Subcutaneous preadipocyte (primary cell): ENCODE measurements around the gene CHPF2. TPM values are rescaled to one million over a fixed set of nuclear protein-coding genes. Genes with fewer than 3 reads are reported as not detected.

ENCODE experiments used
- total RNA-seq: library from RNA; depleted of rRNA; stranded (reverse); fragments of >200 nt; gene quantifications from 2 replicates; pipeline ENCODE4 v1.2.3, GENCODE V29; 2012

The CHPF2 gene, protein sequence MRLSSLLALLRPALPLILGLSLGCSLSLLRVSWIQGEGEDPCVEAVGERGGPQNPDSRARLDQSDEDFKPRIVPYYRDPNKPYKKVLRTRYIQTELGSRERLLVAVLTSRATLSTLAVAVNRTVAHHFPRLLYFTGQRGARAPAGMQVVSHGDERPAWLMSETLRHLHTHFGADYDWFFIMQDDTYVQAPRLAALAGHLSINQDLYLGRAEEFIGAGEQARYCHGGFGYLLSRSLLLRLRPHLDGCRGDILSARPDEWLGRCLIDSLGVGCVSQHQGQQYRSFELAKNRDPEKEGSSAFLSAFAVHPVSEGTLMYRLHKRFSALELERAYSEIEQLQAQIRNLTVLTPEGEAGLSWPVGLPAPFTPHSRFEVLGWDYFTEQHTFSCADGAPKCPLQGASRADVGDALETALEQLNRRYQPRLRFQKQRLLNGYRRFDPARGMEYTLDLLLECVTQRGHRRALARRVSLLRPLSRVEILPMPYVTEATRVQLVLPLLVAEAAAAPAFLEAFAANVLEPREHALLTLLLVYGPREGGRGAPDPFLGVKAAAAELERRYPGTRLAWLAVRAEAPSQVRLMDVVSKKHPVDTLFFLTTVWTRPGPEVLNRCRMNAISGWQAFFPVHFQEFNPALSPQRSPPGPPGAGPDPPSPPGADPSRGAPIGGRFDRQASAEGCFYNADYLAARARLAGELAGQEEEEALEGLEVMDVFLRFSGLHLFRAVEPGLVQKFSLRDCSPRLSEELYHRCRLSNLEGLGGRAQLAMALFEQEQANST
- 55.1 and 63.3 TPM in 2 replicates for total RNA-seq

DNA sequence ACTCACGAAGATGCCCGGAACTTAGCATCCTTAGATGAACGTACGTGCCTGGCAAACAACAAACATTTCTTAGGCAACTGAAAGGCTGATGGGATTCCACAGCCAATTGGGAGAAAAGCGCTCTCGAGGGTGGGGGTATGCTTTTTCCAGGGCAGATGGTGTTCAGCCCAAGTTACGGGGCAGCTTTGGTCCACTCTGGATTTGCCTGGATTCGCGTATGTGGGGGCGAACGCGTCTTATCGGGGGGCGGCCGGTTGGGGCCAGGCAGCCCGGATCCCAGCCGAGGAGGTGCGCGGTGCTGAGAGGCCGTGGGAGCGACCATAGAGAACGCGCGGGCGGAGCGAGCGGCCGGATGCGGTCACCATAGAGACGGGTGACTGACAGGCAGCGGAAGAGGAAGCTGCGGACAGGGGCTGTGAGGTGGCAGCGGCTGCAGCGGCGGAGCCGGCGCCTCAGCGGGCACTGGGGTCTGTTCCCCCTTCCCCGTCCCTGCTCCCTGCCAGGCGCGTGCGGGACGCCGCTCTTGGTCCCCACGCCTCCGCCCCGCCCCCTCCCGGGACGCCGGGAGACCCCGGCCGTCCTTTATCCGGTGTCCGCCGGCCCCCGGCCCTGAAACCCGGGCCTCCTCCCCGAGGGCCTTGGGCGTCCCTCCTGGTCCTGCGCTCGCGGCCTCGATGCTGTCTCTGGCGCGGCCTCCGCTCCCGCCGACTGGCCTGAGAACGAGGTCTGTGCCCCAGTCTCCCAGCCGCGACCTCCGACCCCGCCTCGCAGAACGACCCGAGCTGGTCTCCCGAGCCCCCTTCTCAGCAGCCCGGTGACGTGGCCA is at the start of gene CHPF2:
Gene CHPF2, plus strand, starts transcription at position 393 of the 826 bp plus-strand sequence. CDS start 1,529 bp downstream, outside the sequence.

DNA sequence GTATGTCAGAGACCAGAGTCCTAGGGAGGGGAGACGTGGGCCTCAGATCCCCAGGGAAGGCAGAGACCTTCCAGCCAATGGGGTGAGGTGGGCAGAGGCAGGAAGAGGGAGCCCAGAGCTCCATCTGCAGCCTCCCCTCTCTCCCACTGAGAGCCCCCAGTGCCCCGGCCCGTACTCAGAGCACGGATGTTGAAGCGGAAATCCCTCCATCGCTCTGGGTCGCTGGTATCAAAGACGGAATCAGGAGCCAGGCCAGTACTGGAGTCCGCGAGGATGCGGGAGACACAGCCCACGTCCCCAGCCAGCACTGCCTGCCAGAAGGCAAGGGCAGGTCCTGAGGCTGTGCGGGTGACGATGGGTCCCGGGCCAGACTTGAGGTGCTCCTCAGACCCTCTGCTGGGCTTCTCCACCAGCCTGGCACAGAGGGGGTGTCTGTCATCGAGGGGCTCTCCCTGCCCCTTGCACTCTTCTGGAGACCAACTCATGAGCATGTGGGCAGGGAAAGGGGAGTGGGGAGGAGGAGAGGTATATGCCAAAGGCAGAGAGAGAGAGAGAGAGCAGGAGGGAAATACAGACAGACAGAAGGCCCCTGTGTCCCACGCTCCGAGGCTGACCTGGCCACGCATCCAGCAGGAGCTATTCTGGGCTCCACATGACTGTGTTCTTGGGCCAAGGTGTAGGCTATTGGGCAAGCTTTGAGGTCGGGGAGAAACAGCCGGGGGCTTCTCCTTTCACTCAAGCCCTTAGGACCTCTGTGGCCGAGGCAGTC is 45.5 kb upstream of the CHPF2 start, which contains the start of gene ASB10:
Gene ASB10, minus strand, starts transcription at position 611 of the 769 bp plus-strand sequence. Its CDS starts 120 bp downstream, at position 491.

DNA sequence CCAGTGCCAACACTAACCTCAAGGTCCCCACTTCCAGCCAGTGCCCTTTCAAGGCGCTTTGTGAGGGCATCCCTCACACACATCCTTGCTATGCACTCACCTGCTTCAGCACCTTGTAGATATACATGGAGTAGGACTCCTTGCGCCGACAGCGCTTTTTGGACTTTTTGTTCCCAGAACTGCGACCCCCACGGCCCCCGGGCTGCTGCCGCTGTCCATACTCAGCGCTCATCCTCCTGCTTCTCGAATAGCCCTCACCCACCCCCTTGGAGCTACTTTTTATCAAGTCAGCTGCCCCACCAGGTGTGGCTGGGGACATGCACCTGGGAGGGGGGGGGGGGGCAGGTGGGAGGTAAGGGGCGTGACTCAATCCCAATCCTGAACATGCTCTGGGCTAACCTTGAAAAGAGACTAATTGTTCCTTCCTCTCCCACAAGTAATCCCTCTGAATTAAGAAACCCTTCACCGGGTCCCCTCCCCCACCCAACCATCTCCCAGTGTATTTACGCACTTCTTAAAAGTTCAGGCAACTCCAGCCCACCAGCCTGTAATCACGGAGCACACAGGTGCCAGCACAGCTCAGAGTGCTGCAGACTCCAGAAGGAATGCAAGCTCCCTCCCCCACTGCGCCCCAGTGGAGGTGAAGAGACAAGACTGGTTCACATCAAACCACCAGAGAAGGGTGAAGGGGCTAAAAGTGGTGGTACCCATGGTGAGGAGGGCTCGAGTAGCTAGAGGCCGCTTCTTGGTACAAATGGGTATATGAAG is 22.0 kb upstream of the CHPF2 start, which contains the start of gene H2BK1:
Gene H2BK1, minus strand, starts transcription at position 402 of the 768 bp plus-strand sequence. Its CDS starts 170 bp downstream, at position 232.

GRCh38 chr7:151226875-151227782 is 5.2 kb upstream of the CHPF2 start, which contains the start of gene ABCF2:
Gene ABCF2 (minus strand): TSS chr7:151227205. CDS start chr7:151226458, 747 bp downstream.

GRCh38 chr7:151248346-151249033 is 16.2 kb downstream of the CHPF2 start, which contains the start of gene SMARCD3:
Gene SMARCD3 (minus strand): TSS chr7:151248694. CDS start chr7:151248562, 132 bp downstream.

Other genes with a start within 250 kb of the CHPF2 start
- gene NOS3, start 241.5 kb upstream of the CHPF2 start, total RNA-seq: 3.3 and 3.9 TPM in 2 replicates
- gene ATG9B, start 208.0 kb upstream of the CHPF2 start, total RNA-seq: 0.20 and 0.37 TPM in 2 replicates
- gene ABCB8, start 204.0 kb upstream of the CHPF2 start, total RNA-seq: 33.8 and 48.9 TPM in 2 replicates
- gene ASIC3, start 184.0 kb upstream of the CHPF2 start, total RNA-seq: 0.20 and 0.37 TPM in 2 replicates
- 15.1 and 19.5 TPM in 2 replicates for gene CDK5, start 174.6 kb upstream of the CHPF2 start, total RNA-seq
- gene SLC4A2, start 172.9 kb upstream of the CHPF2 start, total RNA-seq: 43.7 and 55.9 TPM in 2 replicates
- 57.7 and 68.2 TPM in 2 replicates for gene FASTK, start 151.7 kb upstream of the CHPF2 start, total RNA-seq
- 12.5 and 15.8 TPM in 2 replicates for gene TMUB1, start 149.0 kb upstream of the CHPF2 start, total RNA-seq
- 52.2 and 60.0 TPM in 2 replicates for gene AGAP3, start 146.0 kb upstream of the CHPF2 start, total RNA-seq
- not detected in 2 replicates for gene GBX1, start 64.8 kb upstream of the CHPF2 start, total RNA-seq
- not detected in 2 replicates for gene ASB10, start 45.2 kb upstream of the CHPF2 start, total RNA-seq
- not detected in 2 replicates for gene H2BK1, start 22.0 kb upstream of the CHPF2 start, total RNA-seq
- gene ABCF2, start 5.3 kb upstream of the CHPF2 start, total RNA-seq: 73.9 and 75.7 TPM in 2 replicates
- gene SMARCD3, start 16.2 kb downstream of the CHPF2 start, total RNA-seq: 17.6 and 17.8 TPM in 2 replicates
- 27.6 and 28.5 TPM in 2 replicates for gene NUB1, start 109.3 kb downstream of the CHPF2 start, total RNA-seq
- 0.78 and 1.8 TPM in 2 replicates for gene WDR86, start 177.6 kb downstream of the CHPF2 start, total RNA-seq
- under 0.01 and 0.37 TPM in 2 replicates for gene CRYGN, start 207.7 kb downstream of the CHPF2 start, total RNA-seq